Body of pancreas (tissue), 4 donors: ENCODE data around the gene KRT73. TPM values are rescaled to one million over a fixed set of nuclear protein-coding genes. Genes with fewer than 3 reads are reported as not detected.
A peak's percentile ranks its signal among the peaks of the same experiment; 100 is the strongest.

ENCODE experiments used
- ATAC-seq: fragments of 150-250 bp; one replicate; pipeline ENCODE4 v1.9.1; 2016
- DNase-seq, 4 donors: peaks; one replicate each; pipeline ENCODE4 v3.0.0-alpha.2; 2019
- H3K27ac ChIP-seq, 4 donors: fragments of 200-600 bp; sonication (generic); 1 replicate in 3 of 4; 2 replicates in 1 of 4; pipeline versions ENCODE4 v1.5.1 to v1.6.1; 2016 to 2019; ENCODE audit warnings: mild to moderate bottlenecking in 1 of 4, mixed read lengths in 1 of 4, moderate library complexity in 1 of 4
- H3K27me3 ChIP-seq, 2 donors: fragments of 200-600 bp; sonication (generic); one replicate each; pipeline ENCODE4 v1.6.0; 2016; ENCODE audit warnings: mild to moderate bottlenecking in 1 of 2
- H3K36me3 ChIP-seq, 2 donors: fragments of 200-600 bp; sonication (generic); replicated peaks in 1 of 2; 2 replicates each; pipeline ENCODE4 v1.5.1; 2016; ENCODE audit warnings: low read depth in 2 of 2; ENCODE audit not compliant: insufficient read depth in 1 of 2
- H3K4me1 ChIP-seq: fragments of 200-600 bp; sonication (generic); one replicate; pipeline ENCODE4 v1.6.0; 2016
- H3K4me3 ChIP-seq, 2 donors: fragments of 200-600 bp; sonication (generic); 1 replicate in 1 of 2; 2 replicates in 1 of 2; pipeline ENCODE4 v1.5.1; 2016 to 2019
- H3K9me3 ChIP-seq, 3 donors: fragments of 200-600 bp; sonication (generic); 1 replicate in 2 of 3; 2 replicates in 1 of 3; pipeline ENCODE4 v1.5.1; 2016
- POLR2A ChIP-seq, 3 donors: fragments of 450-650 bp; IDR thresholded peaks; one replicate each; pipeline ENCODE4 v1.6.1; 2016; ENCODE audit warnings: antibody characterized with exemption in 3 of 3, mild to moderate bottlenecking in 2 of 3
- WGBS, 2 donors: methylation state at CpG; one replicate each; pipeline ENCODE4 v1.1.5; 2017; 5-methylcytosine and 5-hydroxymethylcytosine counted together
- intact Hi-C: fragments of 100-400 bp; cut with DNase I; formaldehyde crosslinking; loops from one replicate; pipeline ENCODE4 v1.15.1; 2023
- total RNA-seq, 2 donors: library from RNA; depleted of rRNA; stranded (reverse); fragments of >200 nt; gene quantifications; one replicate each; pipeline ENCODE4 v1.1.0, GENCODE V29; 2016
- TF ChIP-seq, protein P1 (sequence below), 7 experiments: fragments of 450-650 bp in 4 of 7; fragments of 200-600 bp in 3 of 7; sonication (generic) in 3 of 7; IDR thresholded peaks; one replicate each; pipeline ENCODE4 v1.5.1; 2016 to 2019; ENCODE audit warnings: antibody characterized with exemption in 7 of 7

The KRT73 gene
- total RNA-seq, 2 donors from 2014 or later, result 1.3 TPM; not detected in 1

GRCh38 chr12:52636592-52637258 lies 18.4 kb upstream of the KRT73 start:
- intact Hi-C loops, result no loop called here
- H3K4me3 ChIP-seq, result no peak overlapping the region
- no peak overlapping the region for H3K27ac ChIP-seq
- ATAC-seq, result no peak
- TF ChIP-seq POLR2A (IDR thresholded peaks at IDR 0.05), result no peak
- TF ChIP-seq, protein P1, sequence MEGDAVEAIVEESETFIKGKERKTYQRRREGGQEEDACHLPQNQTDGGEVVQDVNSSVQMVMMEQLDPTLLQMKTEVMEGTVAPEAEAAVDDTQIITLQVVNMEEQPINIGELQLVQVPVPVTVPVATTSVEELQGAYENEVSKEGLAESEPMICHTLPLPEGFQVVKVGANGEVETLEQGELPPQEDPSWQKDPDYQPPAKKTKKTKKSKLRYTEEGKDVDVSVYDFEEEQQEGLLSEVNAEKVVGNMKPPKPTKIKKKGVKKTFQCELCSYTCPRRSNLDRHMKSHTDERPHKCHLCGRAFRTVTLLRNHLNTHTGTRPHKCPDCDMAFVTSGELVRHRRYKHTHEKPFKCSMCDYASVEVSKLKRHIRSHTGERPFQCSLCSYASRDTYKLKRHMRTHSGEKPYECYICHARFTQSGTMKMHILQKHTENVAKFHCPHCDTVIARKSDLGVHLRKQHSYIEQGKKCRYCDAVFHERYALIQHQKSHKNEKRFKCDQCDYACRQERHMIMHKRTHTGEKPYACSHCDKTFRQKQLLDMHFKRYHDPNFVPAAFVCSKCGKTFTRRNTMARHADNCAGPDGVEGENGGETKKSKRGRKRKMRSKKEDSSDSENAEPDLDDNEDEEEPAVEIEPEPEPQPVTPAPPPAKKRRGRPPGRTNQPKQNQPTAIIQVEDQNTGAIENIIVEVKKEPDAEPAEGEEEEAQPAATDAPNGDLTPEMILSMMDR (IDR thresholded peaks at IDR 0.05), result no peak
- H3K9me3 ChIP-seq, result no peaks in the 10 kb centered on the region
- no peak for DNase-seq
- WGBS, 2 donors, result 55 to 71% methylated on average over 5 of the region's 5 CpGs
- no peaks in the 10 kb centered on the region for H3K4me1 ChIP-seq
- no peaks in the 10 kb centered on the region for H3K27me3 ChIP-seq
- H3K36me3 ChIP-seq, result no peaks in the 10 kb centered on the region

DNA sequence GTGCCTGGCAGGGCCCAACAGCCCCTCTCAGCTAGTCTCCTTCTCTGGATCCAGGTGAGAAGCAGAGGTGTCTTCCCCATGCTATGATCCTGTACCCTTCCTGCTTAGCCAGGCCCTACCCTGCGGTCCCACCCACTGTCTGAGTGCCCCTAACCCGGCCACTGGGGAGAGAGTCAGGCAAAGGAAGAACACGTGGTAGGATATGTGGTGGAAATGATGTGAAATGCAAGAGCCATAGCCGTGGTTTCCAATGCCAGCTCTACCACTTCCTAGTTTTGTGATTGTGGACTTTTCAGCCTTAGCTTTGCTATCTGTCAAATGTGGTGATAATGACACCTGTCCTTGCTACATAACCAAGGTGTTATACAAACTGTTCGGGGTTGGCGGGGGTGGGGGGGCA lies 17.8 kb upstream of the KRT73 start:
- Histone ChIP-seq H3K4me3 (no peak overlapping the region), H3K27ac (no peak overlapping the region), H3K36me3 (no peaks in the 10 kb centered on the region), H3K27me3 (no peaks in the 10 kb centered on the region), H3K9me3 (no peaks in the 10 kb centered on the region), H3K4me1 (no peaks in the 10 kb centered on the region)
- no peak for ATAC-seq
- TF ChIP-seq POLR2A (IDR thresholded peaks at IDR 0.05), result no peak
- TF ChIP-seq, protein P1 (IDR thresholded peaks at IDR 0.05), result no peak
- WGBS, 2 donors, result 57 to 71% methylated on average over 6 of the region's 6 CpGs
- intact Hi-C loops, result no loop called here
- DNase-seq, result no peak

DNA sequence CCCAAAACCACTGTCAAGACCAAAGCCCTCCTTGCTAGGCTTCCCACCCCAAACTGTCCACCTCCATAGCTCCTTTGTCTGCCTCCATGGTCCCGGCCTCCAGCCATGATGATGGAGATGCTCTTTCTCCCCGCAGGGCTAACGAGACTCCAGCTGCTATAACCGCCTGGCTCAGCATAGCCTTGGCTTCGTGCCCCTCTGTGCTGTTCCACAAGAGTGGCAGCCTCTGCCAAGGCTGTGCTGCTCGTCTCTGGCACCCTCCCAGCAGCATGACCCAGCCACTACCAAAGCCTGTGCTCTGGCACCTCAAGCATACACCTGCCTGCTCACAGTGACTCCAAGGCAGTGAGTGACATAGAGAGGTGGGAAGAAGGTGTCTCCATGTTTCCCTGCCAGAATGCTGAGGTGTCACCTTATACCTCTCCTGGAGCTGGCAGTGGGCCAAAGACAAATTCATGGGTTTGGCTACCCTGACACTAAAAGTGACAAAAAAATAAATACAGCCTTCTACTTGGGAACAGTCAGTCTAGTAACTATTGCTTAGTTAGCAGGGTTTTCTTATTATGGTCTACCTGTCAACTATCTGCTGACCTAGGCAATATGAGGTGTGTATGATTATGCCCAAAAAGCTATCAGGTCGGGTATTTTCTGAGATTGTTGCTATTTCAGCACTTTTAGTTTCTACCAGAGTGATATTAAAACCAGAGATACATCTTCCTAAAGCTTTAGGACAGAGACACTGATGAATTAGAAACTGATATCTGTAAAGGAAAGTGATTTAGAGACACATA lies 16.1 kb upstream of the KRT73 start:
- Histone ChIP-seq H3K9me3 (no peaks in the 10 kb centered on the region), H3K4me3 (no peak overlapping the region), H3K27me3 (no peaks in the 10 kb centered on the region), H3K36me3 (no peaks in the 10 kb centered on the region), H3K4me1 (no peaks in the 10 kb centered on the region), H3K27ac (no peak overlapping the region)
- WGBS, 2 donors, result 23% methylated on average over 6 to 7 of the region's 7 CpGs
- TF ChIP-seq, protein P1 (IDR thresholded peaks at IDR 0.05), result no peak
- no peak for TF ChIP-seq POLR2A (IDR thresholded peaks at IDR 0.05)
- ATAC-seq, result peak; percentile 64
- peak; percentile 44 to 87 (median 74) for DNase-seq
- intact Hi-C loops, result no loop called here

GRCh38 chr12:52633383-52633782 lies 15.0 kb upstream of the KRT73 start:
- no peak for TF ChIP-seq POLR2A (IDR thresholded peaks at IDR 0.05)
- TF ChIP-seq, protein P1 (IDR thresholded peaks at IDR 0.05), result no peak
- H3K9me3 ChIP-seq, result no peaks in the 10 kb centered on the region
- no peaks in the 10 kb centered on the region for H3K4me1 ChIP-seq
- no peak overlapping the region for H3K4me3 ChIP-seq
- H3K27ac ChIP-seq, result no peak overlapping the region
- DNase-seq (no peak), ATAC-seq (no peak)
- 51 to 68% methylated on average over 4 of the region's 4 CpGs for WGBS, 2 donors
- intact Hi-C loops, result no loop called here
- H3K36me3 ChIP-seq, result no peaks in the 10 kb centered on the region
- no peaks in the 10 kb centered on the region for H3K27me3 ChIP-seq
